Body of pancreas (tissue), 4 donors: ENCODE measurements around the gene ZMAT3. TPM values are rescaled to one million over a fixed set of nuclear protein-coding genes. Genes with fewer than 3 reads are reported as not detected.

Experiments used
- ATAC-seq: fragments of 150-250 bp; one replicate; pipeline ENCODE4 v1.9.1; 2016
- DNase-seq, 4 donors: peaks; one replicate each; pipeline ENCODE4 v3.0.0-alpha.2; 2019
- H3K27ac ChIP-seq, 4 donors: fragments of 200-600 bp; sonication (generic); 1 replicate in 3 of 4; 2 replicates in 1 of 4; pipeline versions ENCODE4 v1.5.1 to v1.6.1; 2016 to 2019; ENCODE audit warnings: mild to moderate bottlenecking in 1 of 4, mixed read lengths in 1 of 4, moderate library complexity in 1 of 4
- H3K27me3 ChIP-seq, 2 donors: fragments of 200-600 bp; sonication (generic); one replicate each; pipeline ENCODE4 v1.6.0; 2016; ENCODE audit warnings: mild to moderate bottlenecking in 1 of 2
- H3K36me3 ChIP-seq, 2 donors: fragments of 200-600 bp; sonication (generic); replicated peaks in 1 of 2; 2 replicates each; pipeline ENCODE4 v1.5.1; 2016; ENCODE audit warnings: low read depth in 2 of 2; ENCODE audit not compliant: insufficient read depth in 1 of 2
- H3K4me1 ChIP-seq: fragments of 200-600 bp; sonication (generic); one replicate; pipeline ENCODE4 v1.6.0; 2016
- H3K4me3 ChIP-seq, 2 donors: fragments of 200-600 bp; sonication (generic); 1 replicate in 1 of 2; 2 replicates in 1 of 2; pipeline ENCODE4 v1.5.1; 2016 to 2019
- H3K9me3 ChIP-seq, 3 donors: fragments of 200-600 bp; sonication (generic); 1 replicate in 2 of 3; 2 replicates in 1 of 3; pipeline ENCODE4 v1.5.1; 2016
- POLR2A ChIP-seq, 3 donors: fragments of 450-650 bp; IDR thresholded peaks; one replicate each; pipeline ENCODE4 v1.6.1; 2016; ENCODE audit warnings: antibody characterized with exemption in 3 of 3, mild to moderate bottlenecking in 2 of 3
- WGBS, 2 donors: methylation state at CpG; one replicate each; pipeline ENCODE4 v1.1.5; 2017; 5-methylcytosine and 5-hydroxymethylcytosine counted together
- intact Hi-C: fragments of 100-400 bp; cut with DNase I; formaldehyde crosslinking; loops from one replicate; pipeline ENCODE4 v1.15.1; 2023
- total RNA-seq, 2 donors: library from RNA; depleted of rRNA; stranded (reverse); fragments of >200 nt; gene quantifications; one replicate each; pipeline ENCODE4 v1.1.0, GENCODE V29; 2016
- TF ChIP-seq, protein P1 (sequence below), 7 experiments: fragments of 450-650 bp in 4 of 7; fragments of 200-600 bp in 3 of 7; sonication (generic) in 3 of 7; IDR thresholded peaks; one replicate each; pipeline ENCODE4 v1.5.1; 2016 to 2019; ENCODE audit warnings: antibody characterized with exemption in 7 of 7

The ZMAT3 gene
- total RNA-seq, 2 donors from 2014 or later, result 6.6 to 9.3 TPM

DNA sequence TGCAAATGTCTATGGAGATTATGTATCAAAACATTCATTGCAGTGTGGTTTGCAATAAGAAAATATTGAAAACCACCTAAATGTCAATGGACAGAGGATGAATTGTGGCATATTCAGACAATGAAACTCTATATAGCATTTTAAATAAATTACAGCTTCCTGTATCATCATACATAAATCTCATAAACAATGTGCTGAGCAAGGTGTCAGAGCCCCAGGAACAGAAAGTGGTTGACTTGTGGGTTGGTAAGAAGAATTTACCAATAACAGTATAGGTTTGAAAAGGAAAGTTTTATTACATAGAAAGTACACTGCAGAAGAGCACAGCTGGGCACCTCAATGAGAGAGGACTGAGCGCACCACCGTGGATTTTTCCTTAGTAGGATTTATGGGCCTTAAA, 75.2 kb downstream of the ZMAT3 start:
- Histone ChIP-seq H3K9me3 (no peaks in the 10 kb centered on the region), H3K27ac (no peak overlapping the region), H3K27me3 (no peaks in the 10 kb centered on the region), H3K36me3 (no peaks in the 10 kb centered on the region), H3K4me3 (no peak overlapping the region), H3K4me1 (no peaks in the 10 kb centered on the region)
- 93 to 96% methylated on average over 2 of the region's 2 CpGs for WGBS, 2 donors
- intact Hi-C loops, result no loop called here
- DNase-seq (no peak), ATAC-seq (no peak)
- TF ChIP-seq, protein P1, sequence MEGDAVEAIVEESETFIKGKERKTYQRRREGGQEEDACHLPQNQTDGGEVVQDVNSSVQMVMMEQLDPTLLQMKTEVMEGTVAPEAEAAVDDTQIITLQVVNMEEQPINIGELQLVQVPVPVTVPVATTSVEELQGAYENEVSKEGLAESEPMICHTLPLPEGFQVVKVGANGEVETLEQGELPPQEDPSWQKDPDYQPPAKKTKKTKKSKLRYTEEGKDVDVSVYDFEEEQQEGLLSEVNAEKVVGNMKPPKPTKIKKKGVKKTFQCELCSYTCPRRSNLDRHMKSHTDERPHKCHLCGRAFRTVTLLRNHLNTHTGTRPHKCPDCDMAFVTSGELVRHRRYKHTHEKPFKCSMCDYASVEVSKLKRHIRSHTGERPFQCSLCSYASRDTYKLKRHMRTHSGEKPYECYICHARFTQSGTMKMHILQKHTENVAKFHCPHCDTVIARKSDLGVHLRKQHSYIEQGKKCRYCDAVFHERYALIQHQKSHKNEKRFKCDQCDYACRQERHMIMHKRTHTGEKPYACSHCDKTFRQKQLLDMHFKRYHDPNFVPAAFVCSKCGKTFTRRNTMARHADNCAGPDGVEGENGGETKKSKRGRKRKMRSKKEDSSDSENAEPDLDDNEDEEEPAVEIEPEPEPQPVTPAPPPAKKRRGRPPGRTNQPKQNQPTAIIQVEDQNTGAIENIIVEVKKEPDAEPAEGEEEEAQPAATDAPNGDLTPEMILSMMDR (IDR thresholded peaks at IDR 0.05), result no peak
- no peak for TF ChIP-seq POLR2A (IDR thresholded peaks at IDR 0.05)

DNA sequence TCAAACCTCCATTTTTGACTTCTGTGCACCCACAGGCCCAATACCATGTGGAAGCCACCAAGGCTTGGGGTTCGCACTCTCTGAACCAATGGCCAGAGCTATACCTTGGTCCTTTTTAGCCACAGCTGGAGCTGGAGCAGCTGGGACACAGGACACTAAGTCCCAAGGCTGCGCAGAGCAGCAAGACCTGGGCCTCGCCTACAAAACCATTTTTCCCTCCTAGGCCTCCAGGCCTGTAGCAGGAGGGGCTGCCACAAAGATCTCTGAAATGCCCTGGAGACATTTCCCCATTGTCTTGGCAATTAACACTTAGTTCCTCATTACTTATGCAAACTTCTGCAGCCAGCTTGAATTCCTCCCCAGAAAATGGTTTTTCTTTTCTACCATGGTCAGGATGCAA, 81.3 kb downstream of the ZMAT3 start:
- ATAC-seq (no peak), DNase-seq (no peak)
- intact Hi-C loops, result no loop called here
- H3K4me3 ChIP-seq, result no peak overlapping the region
- peaks cover 0 to 35% (median 0%) of the 10 kb centered on the region in 3 donors for H3K9me3 ChIP-seq
- H3K27ac ChIP-seq, result no peak overlapping the region
- H3K27me3 ChIP-seq, result no peaks in the 10 kb centered on the region
- no peaks in the 10 kb centered on the region for H3K4me1 ChIP-seq
- TF ChIP-seq, protein P1 (IDR thresholded peaks at IDR 0.05), result no peak
- no peak for TF ChIP-seq POLR2A (IDR thresholded peaks at IDR 0.05)
- WGBS, 2 donors, result 87 to 89% methylated on average over 3 of the region's 3 CpGs
- no peaks in the 10 kb centered on the region for H3K36me3 ChIP-seq

DNA sequence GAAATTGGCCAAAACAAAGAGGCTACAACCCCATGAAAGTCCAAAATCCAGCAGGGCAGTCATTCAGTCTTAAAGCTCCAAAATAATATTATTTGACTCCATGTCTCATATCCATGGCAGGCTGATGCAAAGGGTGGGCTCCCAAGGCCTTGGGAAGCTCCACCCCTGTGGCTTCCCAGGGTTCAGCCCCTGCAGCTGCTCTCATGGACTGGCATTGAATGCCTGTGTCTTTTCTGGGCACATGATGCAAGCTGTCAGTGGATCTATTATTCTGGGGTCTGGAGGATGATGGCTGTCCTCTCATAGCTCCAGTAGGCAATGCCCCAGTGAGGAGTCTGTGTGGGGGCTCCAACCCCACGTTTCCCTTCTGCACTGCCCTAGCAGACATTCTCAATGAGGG, 81.8 kb downstream of the ZMAT3 start:
- TF ChIP-seq POLR2A (IDR thresholded peaks at IDR 0.05), result no peak
- TF ChIP-seq, protein P1 (IDR thresholded peaks at IDR 0.05), result no peak
- ATAC-seq, result no peak
- no peak overlapping the region for H3K27ac ChIP-seq
- intact Hi-C loops, result no loop called here
- peaks cover 0 to 35% (median 0%) of the 10 kb centered on the region in 3 donors for H3K9me3 ChIP-seq
- H3K4me3 ChIP-seq, result no peak overlapping the region
- H3K4me1 ChIP-seq, result no peaks in the 10 kb centered on the region
- no peaks in the 10 kb centered on the region for H3K27me3 ChIP-seq
- H3K36me3 ChIP-seq, result no peaks in the 10 kb centered on the region
- 21 to 50% methylated on average over 1 of the region's 1 CpG for WGBS, 2 donors
- DNase-seq, result no peak

DNA sequence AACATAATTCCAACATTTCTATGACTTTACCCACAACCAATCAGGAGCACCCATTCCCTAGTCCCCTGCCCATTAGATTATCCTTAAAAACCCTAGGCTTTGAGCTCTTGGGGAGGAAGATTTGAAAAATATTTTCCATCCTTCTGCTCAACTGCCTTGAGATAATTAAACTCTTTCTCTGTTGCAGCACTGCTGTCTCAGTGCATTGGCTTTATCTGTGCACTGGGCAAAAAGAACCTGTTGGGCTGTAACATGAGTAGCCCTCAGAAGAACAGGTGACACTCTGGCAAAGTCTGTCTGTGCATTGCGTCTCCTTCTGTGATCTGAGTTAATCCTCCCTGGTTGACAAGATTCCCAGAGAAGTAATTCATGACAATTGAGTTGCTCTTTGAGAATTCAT, 83.9 kb downstream of the ZMAT3 start:
- Histone ChIP-seq H3K4me3 (no peak overlapping the region), H3K9me3 (peaks cover 0 to 35% (median 0%) of the 10 kb centered on the region in 3 donors), H3K27me3 (no peaks in the 10 kb centered on the region), H3K4me1 (no peaks in the 10 kb centered on the region), H3K27ac (no peak overlapping the region), H3K36me3 (no peaks in the 10 kb centered on the region)
- WGBS, 2 donors, result 87 to 100% methylated on average over 1 of the region's 1 CpG
- no peak for DNase-seq
- intact Hi-C loops, result no loop called here
- no peak for ATAC-seq
- TF ChIP-seq, protein P1 (IDR thresholded peaks at IDR 0.05), result no peak
- no peak for TF ChIP-seq POLR2A (IDR thresholded peaks at IDR 0.05)

DNA sequence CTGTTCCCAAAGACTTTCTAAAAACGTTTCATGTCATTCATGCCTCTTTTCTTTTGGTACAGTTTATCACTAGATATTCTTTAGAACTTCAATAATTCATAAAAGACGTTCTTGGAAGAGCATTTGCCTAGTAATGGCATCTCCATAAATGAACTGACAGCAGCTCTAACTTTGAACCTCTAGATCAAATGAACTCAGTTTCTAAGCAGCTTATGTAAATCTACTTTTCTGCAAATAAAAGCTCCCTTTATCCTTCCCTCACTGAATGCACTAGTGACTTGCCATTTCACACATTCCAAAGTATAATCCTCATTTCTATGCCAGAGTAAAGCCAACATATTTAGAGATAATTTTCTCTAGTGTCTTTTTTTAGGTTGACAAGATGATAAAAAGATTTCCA, 85.2 kb downstream of the ZMAT3 start:
- Histone ChIP-seq H3K27ac (no peak overlapping the region), H3K36me3 (no peaks in the 10 kb centered on the region), H3K9me3 (peaks cover 0 to 35% (median 0%) of the 10 kb centered on the region in 3 donors), H3K4me3 (no peak overlapping the region), H3K4me1 (no peaks in the 10 kb centered on the region), H3K27me3 (no peaks in the 10 kb centered on the region)
- intact Hi-C loops, result no loop called here
- ATAC-seq, result no peak
- no peak for TF ChIP-seq POLR2A (IDR thresholded peaks at IDR 0.05)
- TF ChIP-seq, protein P1 (IDR thresholded peaks at IDR 0.05), result no peak
- DNase-seq, result no peak
- WGBS, 2 donors, result 17 to 29% methylated on average over 2 of the region's 2 CpGs
